ENCODE data around the gene SLC41A3.
"Not testable (repeated sequence)": the region's sequence is repeated elsewhere in the genome, so short reads cannot be mapped to it uniquely, and the experiment has no call there.

SLC41A3 gene

GRCh38 chr3:125967156-125967555, 116.8 kb downstream of the SLC41A3 start:
- H3K9ac ChIP-seq (ENCODE audit: low read length): no peak overlapping the region
- DNase-seq: no peak
- H3K4me1 ChIP-seq (ENCODE audit: low read length): no peaks in the 10 kb centered on the region
- H3K4me2 ChIP-seq (ENCODE audit: low read depth, low read length): no peak overlapping the region
- H3F3A ChIP-seq (ENCODE audit: insufficient read depth, low read length): no peaks in the 10 kb centered on the region
- H2AFZ ChIP-seq (ENCODE audit: low read length): no peak overlapping the region
- H3K4me3 ChIP-seq (ENCODE audit: low read length): no peak overlapping the region
- no peaks in the 10 kb centered on the region for H3K36me3 ChIP-seq (replicated peaks; ENCODE audit: insufficient read depth, low read length)
- H3K27ac ChIP-seq (ENCODE audit: low read length): no peak overlapping the region
- H3K9me3 ChIP-seq (replicated peaks; ENCODE audit: insufficient read depth, low read length): no peaks in the 10 kb centered on the region
- TF ChIP-seq EZH2phosphoT487 (IDR thresholded peaks at IDR 0.05; ENCODE audit: low read length) (no peak), EZH2 (optimal IDR thresholded peaks at IDR 0.05; ENCODE audit: low read depth, low read length) (no peak), CTCF (IDR thresholded peaks at IDR 0.05; ENCODE audit: low read length) (no peak)
- peaks cover 20% of the 10 kb centered on the region for H3K27me3 ChIP-seq (replicated peaks; ENCODE audit: insufficient read depth, low read length)
- no peaks in the 10 kb centered on the region for H4K20me1 ChIP-seq (ENCODE audit: insufficient read depth, low read length)
- H3K9me2 ChIP-seq (replicated peaks; ENCODE audit: insufficient read depth, low read length): no peaks in the 10 kb centered on the region
- no peaks in the 10 kb centered on the region for H3K79me2 ChIP-seq (ENCODE audit: low read length)

GRCh38 chr3:125965505-125965904, 118.4 kb downstream of the SLC41A3 start:
- peaks cover 6% of the 10 kb centered on the region for H3K27me3 ChIP-seq (replicated peaks; ENCODE audit: insufficient read depth, low read length)
- no peak overlapping the region for H2AFZ ChIP-seq (ENCODE audit: low read length)
- no peaks in the 10 kb centered on the region for H3F3A ChIP-seq (ENCODE audit: insufficient read depth, low read length)
- H3K4me2 ChIP-seq (ENCODE audit: low read depth, low read length): no peak overlapping the region
- no peaks in the 10 kb centered on the region for H3K79me2 ChIP-seq (ENCODE audit: low read length)
- no peak overlapping the region for H3K4me3 ChIP-seq (ENCODE audit: low read length)
- no peaks in the 10 kb centered on the region for H3K4me1 ChIP-seq (ENCODE audit: low read length)
- no peak for TF ChIP-seq CTCF (IDR thresholded peaks at IDR 0.05; ENCODE audit: low read length)
- no peak for TF ChIP-seq EZH2 (optimal IDR thresholded peaks at IDR 0.05; ENCODE audit: low read depth, low read length)
- TF ChIP-seq EZH2phosphoT487 (IDR thresholded peaks at IDR 0.05; ENCODE audit: low read length): no peak
- no peaks in the 10 kb centered on the region for H4K20me1 ChIP-seq (ENCODE audit: insufficient read depth, low read length)
- no peaks in the 10 kb centered on the region for H3K36me3 ChIP-seq (replicated peaks; ENCODE audit: insufficient read depth, low read length)
- no peak overlapping the region for H3K27ac ChIP-seq (ENCODE audit: low read length)
- no peak overlapping the region for H3K9ac ChIP-seq (ENCODE audit: low read length)
- no peaks in the 10 kb centered on the region for H3K9me2 ChIP-seq (replicated peaks; ENCODE audit: insufficient read depth, low read length)
- DNase-seq: no peak
- no peaks in the 10 kb centered on the region for H3K9me3 ChIP-seq (replicated peaks; ENCODE audit: insufficient read depth, low read length)

GRCh38 chr3:125963834-125964233, 120.1 kb downstream of the SLC41A3 start:
- not testable (repeated sequence) for H3K4me3 ChIP-seq (ENCODE audit: low read length); H3K27ac ChIP-seq (ENCODE audit: low read length); H3K4me2 ChIP-seq (ENCODE audit: low read depth, low read length)

GRCh38 chr3:125961289-125961589, 122.7 kb downstream of the SLC41A3 start:
- Histone ChIP-seq H4K20me1 (ENCODE audit: insufficient read depth, low read length) (no peaks in the 10 kb centered on the region), H3K9ac (ENCODE audit: low read length) (no peak overlapping the region), H3K4me2 (ENCODE audit: low read depth, low read length) (no peak overlapping the region), H3K79me2 (ENCODE audit: low read length) (no peaks in the 10 kb centered on the region), H3K4me3 (ENCODE audit: low read length) (no peak overlapping the region), H3K27me3 (replicated peaks; ENCODE audit: insufficient read depth, low read length) (no peaks in the 10 kb centered on the region; the same call in 1 of the 2 replicates), H2AFZ (ENCODE audit: low read length) (no peak overlapping the region), H3K27ac (ENCODE audit: low read length) (no peak overlapping the region), H3K9me2 (replicated peaks; ENCODE audit: insufficient read depth, low read length) (no peaks in the 10 kb centered on the region), H3F3A (ENCODE audit: insufficient read depth, low read length) (no peaks in the 10 kb centered on the region), H3K4me1 (ENCODE audit: low read length) (no peaks in the 10 kb centered on the region), H3K36me3 (replicated peaks; ENCODE audit: insufficient read depth, low read length) (no peaks in the 10 kb centered on the region), H3K9me3 (replicated peaks; ENCODE audit: insufficient read depth, low read length) (no peaks in the 10 kb centered on the region)
- TF ChIP-seq EZH2phosphoT487 (IDR thresholded peaks at IDR 0.05; ENCODE audit: low read length): no peak
- DNase-seq: no peak

More at GRCh38 chr3:125963834-125964233, 120.1 kb downstream of the SLC41A3 start:
- H3K9me2 ChIP-seq (replicated peaks; ENCODE audit: insufficient read depth, low read length); H3K4me1 ChIP-seq (ENCODE audit: low read length); H4K20me1 ChIP-seq (ENCODE audit: insufficient read depth, low read length); H3K27me3 ChIP-seq (replicated peaks; ENCODE audit: insufficient read depth, low read length); H3K9ac ChIP-seq (ENCODE audit: low read length); DNase-seq; H2AFZ ChIP-seq (ENCODE audit: low read length); H3F3A ChIP-seq (ENCODE audit: insufficient read depth, low read length); H3K79me2 ChIP-seq (ENCODE audit: low read length); H3K36me3 ChIP-seq (replicated peaks; ENCODE audit: insufficient read depth, low read length); H3K9me3 ChIP-seq (replicated peaks; ENCODE audit: insufficient read depth, low read length): not testable (repeated sequence)
